Cardiac ventricle fibroblast (primary cell): ENCODE results near the gene ORMDL3. TPM values are rescaled to one million over a fixed set of nuclear protein-coding genes. Genes with fewer than 3 reads are reported as not detected.

Source experiments
- total RNA-seq: library from RNA; depleted of rRNA; stranded (reverse); fragments of >200 nt; gene quantifications from 2 replicates; pipeline ENCODE4 v1.2.3, GENCODE V29; 2015

Gene ORMDL3, protein sequence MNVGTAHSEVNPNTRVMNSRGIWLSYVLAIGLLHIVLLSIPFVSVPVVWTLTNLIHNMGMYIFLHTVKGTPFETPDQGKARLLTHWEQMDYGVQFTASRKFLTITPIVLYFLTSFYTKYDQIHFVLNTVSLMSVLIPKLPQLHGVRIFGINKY
- total RNA-seq = 43.6 and 46.1 TPM in 2 replicates

DNA sequence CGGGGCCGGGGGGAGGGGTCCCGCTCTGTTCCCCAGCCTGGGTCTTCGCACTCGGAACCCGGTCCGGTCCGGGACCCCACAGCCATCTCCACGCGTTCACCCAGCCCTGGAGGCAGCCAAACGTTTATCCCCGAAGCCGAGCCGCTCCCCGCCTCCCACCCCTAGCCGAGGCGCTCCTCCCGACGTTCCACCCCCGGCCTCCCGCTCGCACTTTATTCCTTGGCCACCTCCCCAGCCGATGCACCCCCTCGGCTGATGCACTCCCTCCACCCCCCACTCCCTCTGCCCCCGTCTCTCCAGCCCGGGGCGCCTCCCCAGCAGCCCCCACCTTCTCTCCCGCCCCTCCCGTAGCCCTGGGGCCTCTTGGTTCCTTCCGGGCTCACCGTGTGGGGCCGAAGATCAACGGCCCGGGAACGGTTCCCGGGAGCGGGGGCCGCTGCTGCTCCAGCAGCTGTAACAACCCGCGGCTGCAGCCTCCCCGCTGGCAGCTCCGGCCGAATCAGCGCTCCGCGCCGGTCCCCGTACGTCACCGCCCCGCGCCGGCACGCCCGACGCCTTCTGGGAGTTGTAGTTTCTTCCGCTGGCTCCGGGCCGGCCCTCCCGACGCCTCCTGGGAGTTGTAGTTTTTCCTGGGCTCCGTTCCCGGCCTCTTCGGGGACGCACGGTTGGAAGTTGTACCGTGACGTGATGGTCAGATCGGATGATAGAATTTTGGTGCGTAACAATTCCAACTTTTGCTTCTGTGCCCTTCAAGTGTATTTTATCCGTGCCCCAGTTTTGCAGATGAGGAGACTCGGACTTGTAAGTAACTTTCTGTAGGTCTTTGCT lies at the start of gene ORMDL3, which contains the start of gene LRRC3C:
Gene ORMDL3, minus strand, starts transcription at position 501 of the 828 bp plus-strand sequence. CDS start 3,398 bp downstream, outside the sequence.
Gene LRRC3C, plus strand, starts transcription at position 632 of the 828 bp plus-strand sequence. CDS start 13,792 bp downstream, outside the sequence.

DNA sequence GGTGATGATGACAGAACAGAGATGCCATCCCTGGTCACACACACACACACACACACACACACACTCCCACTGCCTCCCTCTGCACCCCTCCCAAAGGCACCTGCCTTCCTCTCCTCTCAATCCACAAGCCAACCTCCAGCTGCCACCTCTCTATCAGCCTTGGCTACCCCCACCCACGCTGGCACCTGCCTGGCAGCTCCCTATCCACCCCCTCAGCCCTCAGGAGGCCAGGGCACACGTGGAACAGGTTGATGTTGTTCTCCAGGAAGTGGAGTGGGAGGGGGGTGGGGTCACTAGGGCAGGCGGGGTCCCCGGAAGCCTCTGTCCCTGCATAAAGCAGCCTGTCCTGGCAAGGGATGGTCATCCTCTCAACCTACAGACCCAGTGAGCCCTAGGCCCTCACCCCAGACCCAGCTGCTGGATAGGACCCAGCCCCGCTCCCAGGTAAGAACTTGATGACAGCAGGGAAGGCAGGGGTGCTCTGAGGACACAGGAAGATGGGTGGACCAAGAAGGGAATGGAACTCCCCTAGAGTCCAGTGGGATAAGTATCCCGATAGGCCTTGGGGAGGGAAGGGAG lies 35.3 kb upstream of the ORMDL3 start, which contains the start of gene GSDMA:
Gene GSDMA, plus strand, starts transcription at position 363 of the 579 bp plus-strand sequence. CDS start 2,684 bp downstream, outside the sequence.

Other genes with a start within 250 kb of the ORMDL3 start
- 10.5 and 16.8 TPM in 2 replicates for gene PGAP3, start 239.5 kb downstream of the ORMDL3 start, total RNA-seq
- 29.9 and 35.7 TPM in 2 replicates for gene ERBB2, start 227.5 kb downstream of the ORMDL3 start, total RNA-seq
- gene MIEN1, start 197.1 kb downstream of the ORMDL3 start, total RNA-seq = 38.7 and 50.6 TPM in 2 replicates
- 0.29 and 0.44 TPM in 2 replicates for gene GRB7, start 189.7 kb downstream of the ORMDL3 start, total RNA-seq
- gene IKZF3, start 63.3 kb downstream of the ORMDL3 start, total RNA-seq = not detected in 2 replicates
- gene ZPBP2, start 59.4 kb downstream of the ORMDL3 start, total RNA-seq = not detected in 2 replicates
- 3.5 and 4.7 TPM in 2 replicates for gene GSDMB, start 9.0 kb downstream of the ORMDL3 start, total RNA-seq
- gene LRRC3C, start 131 bp upstream of the ORMDL3 start, total RNA-seq = not detected in 2 replicates
- not detected in 2 replicates for gene GSDMA, start 35.4 kb upstream of the ORMDL3 start, total RNA-seq
- gene PSMD3, start 53.2 kb upstream of the ORMDL3 start, total RNA-seq = 69.0 and 70.6 TPM in 2 replicates
- gene CSF3, start 87.8 kb upstream of the ORMDL3 start, total RNA-seq = not detected in 2 replicates
- 25.2 and 51.4 TPM in 2 replicates for gene MED24, start 126.8 kb upstream of the ORMDL3 start, total RNA-seq
- 26.6 and 27.3 TPM in 2 replicates for gene THRA, start 135.4 kb upstream of the ORMDL3 start, total RNA-seq
- gene NR1D1, start 173.0 kb upstream of the ORMDL3 start, total RNA-seq = 2.7 and 4.1 TPM in 2 replicates
- gene MSL1, start 194.4 kb upstream of the ORMDL3 start, total RNA-seq = 42.4 and 49.2 TPM in 2 replicates
- 29.1 and 30.7 TPM in 2 replicates for gene CASC3, start 212.9 kb upstream of the ORMDL3 start, total RNA-seq
- 1.3 and 2.5 TPM in 2 replicates for gene RAPGEFL1, start 249.9 kb upstream of the ORMDL3 start, total RNA-seq